ENCODE results near the gene HUNK. TPM values are rescaled to one million over a fixed set of nuclear protein-coding genes. Genes with fewer than 3 reads are reported as not detected.
A peak's percentile ranks its signal among the peaks of the same experiment; 100 is the strongest.

HUNK gene
- total RNA-seq, 4 donors from 2014 or later = 4.8 to 5.9 (median 5.6) TPM

DNA sequence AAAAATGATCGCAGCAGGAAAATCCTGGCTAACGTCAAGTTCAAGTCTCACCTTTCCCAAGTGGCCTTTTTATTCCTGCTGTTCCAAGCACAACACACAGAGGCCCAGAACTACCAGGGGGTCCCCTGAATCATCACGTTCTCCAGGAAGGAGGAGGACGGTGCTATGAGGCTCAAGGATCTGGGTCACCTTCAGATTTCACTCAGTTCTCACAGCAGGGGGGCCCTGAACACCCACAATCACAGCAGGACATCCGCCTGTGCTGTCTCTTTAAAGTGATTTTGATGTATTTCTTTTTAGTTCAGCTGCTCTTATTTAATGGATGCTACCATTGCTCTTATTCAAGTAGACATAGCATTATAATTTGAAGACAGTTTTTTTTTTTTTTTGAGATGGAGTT, 173.4 kb downstream of the HUNK start:
- peak in 1 of 2 donors; percentile 53 for DNase-seq (ENCODE audit: low spot score in 2 of 2)
- no peaks in the 10 kb centered on the region for H3K9me3 ChIP-seq
- no peak overlapping the region for H3K27ac ChIP-seq
- H3K4me1 ChIP-seq = no peaks in the 10 kb centered on the region
- H3K36me3 ChIP-seq = no peaks in the 10 kb centered on the region
- no peak overlapping the region for H3K4me3 ChIP-seq
- H3K27me3 ChIP-seq = no peaks in the 10 kb centered on the region
- 92% methylated on average over 5 of the region's 5 CpGs for WGBS
- TF ChIP-seq, protein P1, sequence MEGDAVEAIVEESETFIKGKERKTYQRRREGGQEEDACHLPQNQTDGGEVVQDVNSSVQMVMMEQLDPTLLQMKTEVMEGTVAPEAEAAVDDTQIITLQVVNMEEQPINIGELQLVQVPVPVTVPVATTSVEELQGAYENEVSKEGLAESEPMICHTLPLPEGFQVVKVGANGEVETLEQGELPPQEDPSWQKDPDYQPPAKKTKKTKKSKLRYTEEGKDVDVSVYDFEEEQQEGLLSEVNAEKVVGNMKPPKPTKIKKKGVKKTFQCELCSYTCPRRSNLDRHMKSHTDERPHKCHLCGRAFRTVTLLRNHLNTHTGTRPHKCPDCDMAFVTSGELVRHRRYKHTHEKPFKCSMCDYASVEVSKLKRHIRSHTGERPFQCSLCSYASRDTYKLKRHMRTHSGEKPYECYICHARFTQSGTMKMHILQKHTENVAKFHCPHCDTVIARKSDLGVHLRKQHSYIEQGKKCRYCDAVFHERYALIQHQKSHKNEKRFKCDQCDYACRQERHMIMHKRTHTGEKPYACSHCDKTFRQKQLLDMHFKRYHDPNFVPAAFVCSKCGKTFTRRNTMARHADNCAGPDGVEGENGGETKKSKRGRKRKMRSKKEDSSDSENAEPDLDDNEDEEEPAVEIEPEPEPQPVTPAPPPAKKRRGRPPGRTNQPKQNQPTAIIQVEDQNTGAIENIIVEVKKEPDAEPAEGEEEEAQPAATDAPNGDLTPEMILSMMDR (IDR thresholded peaks at IDR 0.05) = no peak

DNA sequence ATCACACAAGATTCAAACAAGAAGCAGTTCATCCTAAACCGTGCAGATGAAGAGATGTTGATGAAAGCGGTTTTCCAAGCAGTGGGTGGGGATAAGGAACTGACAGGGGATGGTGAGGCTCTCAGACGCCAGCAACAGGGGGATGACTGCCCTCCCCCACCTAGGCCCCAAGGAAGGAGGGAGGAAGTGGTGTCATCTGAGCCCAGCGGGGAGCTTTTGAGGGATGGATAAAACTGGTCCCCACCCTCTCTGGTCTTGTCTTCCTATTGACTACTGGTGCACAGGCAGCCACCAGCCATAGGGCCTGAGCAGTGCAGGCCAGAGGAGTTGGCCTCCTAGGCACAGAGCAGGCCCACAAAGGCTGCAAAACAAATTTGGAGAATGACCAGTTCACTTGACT, 175.5 kb downstream of the HUNK start:
- no peak for TF ChIP-seq EP300 (IDR thresholded peaks at IDR 0.05)
- no peak for TF ChIP-seq POLR2AphosphoS5 (IDR thresholded peaks at IDR 0.05)
- TF ChIP-seq, protein P1 (IDR thresholded peaks at IDR 0.05) = no peak
- TF ChIP-seq POLR2A (IDR thresholded peaks at IDR 0.05) = no peak
- Histone ChIP-seq H3K4me3 (no peak overlapping the region), H3K36me3 (no peaks in the 10 kb centered on the region), H3K27me3 (no peaks in the 10 kb centered on the region), H3K27ac (no peak overlapping the region), H3K9me3 (no peaks in the 10 kb centered on the region), H3K4me1 (no peaks in the 10 kb centered on the region)
- 62% methylated on average over 4 of the region's 4 CpGs for WGBS
- DNase-seq (ENCODE audit: low spot score in 2 of 2) = peak in 1 of 2 donors; percentile 37

Other genes starting within 250 kb of the HUNK start
- 100 to 1,000 TPM; 123 to 173 (median 144) TPM for gene SOD1, start 213.3 kb upstream of the HUNK start, total RNA-seq
- 10 to 100 TPM; 23.6 to 41.5 (median 29.3) TPM for gene SCAF4, start 140.9 kb upstream of the HUNK start, total RNA-seq

Measured in suprapubic skin (tissue), 4 donors.